GM13977 (cell line): ENCODE results near the gene LYZL6.
A peak's percentile ranks its signal among the peaks of the same experiment; 100 is the strongest.

Source experiments
- DNase-seq: peaks from one replicate; pipeline ENCODE4 v3.0.0; 2012; ENCODE audit warnings: low spot score
- CTCF ChIP-seq: IDR thresholded peaks from 2 replicates; pipeline ENCODE4 v1.5.1; 2012; ENCODE audit warnings: mild to moderate bottlenecking, control low read depth; ENCODE audit not compliant: insufficient read depth; ENCODE audit errors: extremely low read depth, missing control alignments
- in situ Hi-C: fragments of 300-500 bp; cut with MboI; formaldehyde crosslinking; loops from one replicate; pipeline ENCODE4 v1.12.0; 2022; ENCODE audit warnings: low sequenced_read_pairs, low pct_unique_long_range_greater_than_20kb, mixed read lengths, inconsistent platforms; ENCODE audit not compliant: unreplicated experiment

The LYZL6 gene

GRCh38 chr17:35923609-35924114 is 19.9 kb downstream of the LYZL6 start:
- no peak for TF ChIP-seq CTCF
- DNase-seq, result peak; percentile 31
- in situ Hi-C loops, result no loop called here

GRCh38 chr17:35920229-35920628 is 23.3 kb downstream of the LYZL6 start:
- in situ Hi-C loops, result no loop called here
- TF ChIP-seq CTCF, result no peak

GRCh38 chr17:35918665-35919064 is 24.8 kb downstream of the LYZL6 start:
- in situ Hi-C loops, result no loop called here
- no peak for TF ChIP-seq CTCF
- DNase-seq, result no peak

More at GRCh38 chr17:35920229-35920628, 23.3 kb downstream of the LYZL6 start:
- no peak for DNase-seq

- in situ Hi-C loops, result no loop called here
- TF ChIP-seq CTCF, result no peak
- DNase-seq, result no peak
Observed at GRCh38 chr17:35917519-35918213, 25.8 kb downstream of the LYZL6 start.

- no peak for TF ChIP-seq CTCF
- no peak for DNase-seq
- in situ Hi-C loops, result no loop called here
Observed at GRCh38 chr17:35915153-35915964, 28.2 kb downstream of the LYZL6 start.

- in situ Hi-C loops, result no loop called here
- no peak for TF ChIP-seq CTCF
- DNase-seq, result no peak
Observed at GRCh38 chr17:35914354-35914753, 29.2 kb downstream of the LYZL6 start.
